HepG2 (cell line): ENCODE measurements around the gene PRRT2. TPM values are rescaled to one million over a fixed set of nuclear protein-coding genes. Genes with fewer than 3 reads are reported as not detected.
A peak's percentile ranks its signal among the peaks of the same experiment; 100 is the strongest.

Experiments used
- CBX5 ChIP-seq: sonication (generic); formaldehyde crosslinking; IDR thresholded peaks from 2 replicates; pipeline ENCODE4 v1.4.0; 2020; ENCODE audit warnings: missing genetic modification reagents, borderline replicate concordance
- FOXA1 ChIP-seq, 2 experiments: fragments of 450-650 bp in 1 of 2; sonication (generic) in 1 of 2; formaldehyde crosslinking in 1 of 2; IDR thresholded peaks; 2 replicates each; pipeline versions ENCODE4 v1.4.0 to v1.6.1; 2016 to 2020; ENCODE audit warnings: missing genetic modification reagents in 1 of 2
- FOXA3 ChIP-seq: IDR thresholded peaks from 2 replicates; pipeline ENCODE4 v1.6.1; 2016; ENCODE audit warnings: missing genetic modification reagents, missing compliant biosample characterization
- GPN1 ChIP-seq: sonication (generic); formaldehyde crosslinking; IDR thresholded peaks from 2 replicates; pipeline ENCODE4 v1.5.1; 2020; ENCODE audit warnings: missing genetic modification reagents, borderline replicate concordance
- MEF2D ChIP-seq: sonication (generic); formaldehyde crosslinking; IDR thresholded peaks from 2 replicates; pipeline ENCODE4 v1.5.1; 2020; ENCODE audit warnings: mild to moderate bottlenecking, missing genetic modification reagents
- PTBP1 ChIP-seq: fragments of 200-400 bp; formaldehyde crosslinking; IDR thresholded peaks from 2 replicates; pipeline ENCODE4 v1.6.1; 2018; ENCODE audit warnings: low read length, low read depth; ENCODE audit not compliant: poor library complexity, severe bottlenecking
- RBFOX2 ChIP-seq: fragments of 200-400 bp; formaldehyde crosslinking; IDR thresholded peaks from 2 replicates; pipeline ENCODE4 v1.6.1; 2017; ENCODE audit warnings: low read depth, mild to moderate bottlenecking, low read length
- TBX2 ChIP-seq: sonication (generic); formaldehyde crosslinking; IDR thresholded peaks from 2 replicates; pipeline ENCODE4 v1.5.0; 2020; ENCODE audit warnings: missing genetic modification reagents, mild to moderate bottlenecking, borderline replicate concordance
- ZBTB3 ChIP-seq: sonication (generic); formaldehyde crosslinking; IDR thresholded peaks from 2 replicates; pipeline ENCODE4 v1.4.0; 2020; ENCODE audit warnings: low read depth, mild to moderate bottlenecking, moderate library complexity, missing genetic modification reagents, borderline replicate concordance
- ZIK1 ChIP-seq: sonication (generic); formaldehyde crosslinking; IDR thresholded peaks from 2 replicates; pipeline ENCODE4 v1.5.0; 2020; ENCODE audit warnings: mild to moderate bottlenecking, low read depth, missing genetic modification reagents, borderline replicate concordance
- ZNF30 ChIP-seq: sonication (generic); formaldehyde crosslinking; IDR thresholded peaks from 2 replicates; pipeline ENCODE4 v1.5.0; 2020; ENCODE audit warnings: mild to moderate bottlenecking, missing genetic modification reagents
- ZNF432 ChIP-seq: sonication (generic); formaldehyde crosslinking; IDR thresholded peaks from 2 replicates; pipeline ENCODE4 v1.5.0; 2020; ENCODE audit warnings: missing genetic modification reagents, mild to moderate bottlenecking, borderline replicate concordance
- ZNF510 ChIP-seq: sonication (generic); formaldehyde crosslinking; IDR thresholded peaks from 2 replicates; pipeline ENCODE4 v1.4.0; 2020; ENCODE audit warnings: low read depth, mild to moderate bottlenecking, missing genetic modification reagents
- ZNF567 ChIP-seq: sonication (generic); formaldehyde crosslinking; IDR thresholded peaks from 2 replicates; pipeline ENCODE4 v1.8.1; 2023; ENCODE audit warnings: mild to moderate bottlenecking, missing genetic modification reagents, borderline replicate concordance
- ZNF644 ChIP-seq: IDR thresholded peaks from 2 replicates; pipeline ENCODE4 v1.6.1; 2016; ENCODE audit warnings: low read depth
- ZNF674 ChIP-seq: sonication (generic); formaldehyde crosslinking; IDR thresholded peaks from 2 replicates; pipeline ENCODE4 v1.5.0; 2020; ENCODE audit warnings: low read depth, mild to moderate bottlenecking, missing genetic modification reagents
- ZNF75D ChIP-seq: sonication (generic); formaldehyde crosslinking; IDR thresholded peaks from 2 replicates; pipeline ENCODE4 v1.8.1; 2023; ENCODE audit warnings: missing genetic modification reagents, mild to moderate bottlenecking, borderline replicate concordance
- ZNF839 ChIP-seq: sonication (generic); formaldehyde crosslinking; IDR thresholded peaks from 2 replicates; pipeline ENCODE4 v1.4.0; 2020; ENCODE audit warnings: missing genetic modification reagents, mild to moderate bottlenecking, borderline replicate concordance
- polyA plus RNA-seq, 8 experiments: library from polyadenylated mRNA; depleted of rRNA in 3 of 8; stranded (reverse) in 7 of 8; unstranded in 1 of 8; fragments of >200 nt; fragmentation: Illumina TruSeq in 4 of 8; extraction: Trizol in 4 of 8; gene quantifications; 2 replicates each; pipeline versions ENCODE4 v1.2.1 to v1.2.3, GENCODE V29; 2011 to 2016; ENCODE audit warnings: low read depth in 4 of 8, missing spikeins in 1 of 8, mixed read lengths in 1 of 8; ENCODE audit not compliant: insufficient read depth in 1 of 8
- total RNA-seq, 5 experiments: library from RNA; depleted of rRNA; stranded (reverse); fragments of >200 nt; fragmentation: Illumina TruSeq; extraction: Trizol; gene quantifications; 2 replicates each; pipeline ENCODE4 v1.2.3, GENCODE V29; 2016; ENCODE audit warnings: low read depth in 1 of 5
- TF ChIP-seq, protein P1 (sequence below), 2 experiments: sonication (generic) in 1 of 2; formaldehyde crosslinking in 1 of 2; IDR thresholded peaks; 2 replicates each; pipeline versions ENCODE4 v1.4.0 to v1.6.1; 2016 to 2020; ENCODE audit warnings: borderline replicate concordance in 1 of 2, low read depth in 1 of 2, mild to moderate bottlenecking in 1 of 2, missing genetic modification reagents in 1 of 2
- TF ChIP-seq, protein P2 (sequence below): IDR thresholded peaks from 2 replicates; pipeline ENCODE4 v1.6.1; 2016; ENCODE audit warnings: control low read depth
- TF ChIP-seq, protein P3 (sequence below): sonication (generic); formaldehyde crosslinking; conservative IDR thresholded peaks from 2 replicates; pipeline ENCODE4 v1.4.0; 2020; ENCODE audit warnings: missing genetic modification reagents

PRRT2 gene
- total and polyA plus RNA-seq, 2 of the 13 experiments (the other 11 are each of a cell fraction or from before 2014, with no cell fraction given), result 0.51 to 1.1 TPM

DNA sequence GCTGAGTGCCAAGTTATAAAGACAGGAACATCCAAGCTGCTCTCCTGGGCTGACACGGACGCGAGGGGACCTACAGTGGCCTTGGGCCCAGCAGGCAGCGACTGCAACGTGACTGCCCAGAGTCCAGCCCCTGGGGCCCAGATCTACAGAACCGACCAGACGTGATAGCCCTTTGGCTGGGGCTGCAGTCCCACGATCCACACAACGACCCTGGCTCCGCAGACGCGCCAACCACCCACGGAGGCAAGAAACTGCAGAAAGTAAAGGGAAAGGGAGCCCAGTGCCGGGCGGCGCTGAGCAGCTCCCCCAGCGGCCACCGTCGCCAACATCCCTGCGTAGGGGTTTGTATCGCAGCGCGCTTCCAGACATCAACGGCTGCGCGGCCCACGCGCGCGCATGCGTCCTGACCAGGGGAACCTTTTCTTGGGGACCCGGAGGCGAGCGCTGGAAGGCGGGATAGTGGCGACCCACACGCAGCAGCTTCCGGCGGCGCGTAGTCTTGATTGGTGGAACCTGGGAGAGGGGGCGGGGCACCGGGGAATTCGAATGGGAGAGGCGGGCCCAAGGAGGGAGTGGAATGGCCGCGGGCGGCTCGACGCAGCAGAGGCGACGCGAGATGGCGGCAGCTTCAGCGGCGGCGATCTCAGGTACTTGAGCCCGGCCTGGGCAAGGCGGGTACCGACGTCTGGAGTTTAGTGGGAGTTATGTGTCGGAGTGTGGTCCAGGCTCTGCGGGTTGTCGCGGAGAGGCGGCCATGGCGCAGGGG lies 21.6 kb upstream of the PRRT2 start, which contains the start of gene KIF22 (continued):
- TF ChIP-seq, protein P1, sequence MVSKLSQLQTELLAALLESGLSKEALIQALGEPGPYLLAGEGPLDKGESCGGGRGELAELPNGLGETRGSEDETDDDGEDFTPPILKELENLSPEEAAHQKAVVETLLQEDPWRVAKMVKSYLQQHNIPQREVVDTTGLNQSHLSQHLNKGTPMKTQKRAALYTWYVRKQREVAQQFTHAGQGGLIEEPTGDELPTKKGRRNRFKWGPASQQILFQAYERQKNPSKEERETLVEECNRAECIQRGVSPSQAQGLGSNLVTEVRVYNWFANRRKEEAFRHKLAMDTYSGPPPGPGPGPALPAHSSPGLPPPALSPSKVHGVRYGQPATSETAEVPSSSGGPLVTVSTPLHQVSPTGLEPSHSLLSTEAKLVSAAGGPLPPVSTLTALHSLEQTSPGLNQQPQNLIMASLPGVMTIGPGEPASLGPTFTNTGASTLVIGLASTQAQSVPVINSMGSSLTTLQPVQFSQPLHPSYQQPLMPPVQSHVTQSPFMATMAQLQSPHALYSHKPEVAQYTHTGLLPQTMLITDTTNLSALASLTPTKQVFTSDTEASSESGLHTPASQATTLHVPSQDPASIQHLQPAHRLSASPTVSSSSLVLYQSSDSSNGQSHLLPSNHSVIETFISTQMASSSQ (IDR thresholded peaks at IDR 0.05; ENCODE audit: low read depth), result no peak
- TF ChIP-seq, protein P1 (CRISPR knock-in tag; IDR thresholded peaks at IDR 0.05; ENCODE audit: borderline replicate concordance), result peak; percentile 60
- TF ChIP-seq TBX2 (CRISPR knock-in tag) (peak; percentile 93), FOXA3 (CRISPR knock-in tag) (peak; percentile 66), ZNF510 (CRISPR knock-in tag) (0 out of 2 replicates have a peak, but pooled peaks have one; percentile 50), ZNF644 (CRISPR knock-in tag) (no peak), ZIK1 (CRISPR knock-in tag) (peak; percentile 75), GPN1 (CRISPR knock-in tag) (no peak; the same call in 1 of the 2 replicates), ZNF432 (CRISPR knock-in tag) (no peak), ZNF674 (no peak), CBX5 (peak; percentile 89; the same call in 1 of the 2 replicates), FOXA1 (IDR thresholded peaks at IDR 0.05) (no peak), FOXA1 (CRISPR knock-in tag; IDR thresholded peaks at IDR 0.05) (peak; percentile 1; the same call in 1 of the 2 replicates), PTBP1 (no peak), MEF2D (CRISPR knock-in tag) (peak; percentile 95), ZNF30 (CRISPR knock-in tag) (peak; percentile 64; the same call in 1 of the 2 replicates), ZBTB3 (CRISPR knock-in tag) (0 out of 2 replicates have a peak, but pooled peaks have one; percentile 77), RBFOX2 (peak; percentile 97), ZNF839 (CRISPR knock-in tag) (peak; percentile 98), ZNF567 (CRISPR knock-in tag) (peak; percentile 90; the same call in 1 of the 2 replicates), ZNF75D (CRISPR knock-in tag) (no peak)
- TF ChIP-seq, protein P2, sequence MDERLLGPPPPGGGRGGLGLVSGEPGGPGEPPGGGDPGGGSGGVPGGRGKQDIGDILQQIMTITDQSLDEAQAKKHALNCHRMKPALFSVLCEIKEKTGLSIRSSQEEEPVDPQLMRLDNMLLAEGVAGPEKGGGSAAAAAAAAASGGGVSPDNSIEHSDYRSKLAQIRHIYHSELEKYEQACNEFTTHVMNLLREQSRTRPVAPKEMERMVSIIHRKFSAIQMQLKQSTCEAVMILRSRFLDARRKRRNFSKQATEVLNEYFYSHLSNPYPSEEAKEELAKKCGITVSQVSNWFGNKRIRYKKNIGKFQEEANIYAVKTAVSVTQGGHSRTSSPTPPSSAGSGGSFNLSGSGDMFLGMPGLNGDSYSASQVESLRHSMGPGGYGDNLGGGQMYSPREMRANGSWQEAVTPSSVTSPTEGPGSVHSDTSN (CRISPR knock-in tag), result no peak
- TF ChIP-seq, protein P3, sequence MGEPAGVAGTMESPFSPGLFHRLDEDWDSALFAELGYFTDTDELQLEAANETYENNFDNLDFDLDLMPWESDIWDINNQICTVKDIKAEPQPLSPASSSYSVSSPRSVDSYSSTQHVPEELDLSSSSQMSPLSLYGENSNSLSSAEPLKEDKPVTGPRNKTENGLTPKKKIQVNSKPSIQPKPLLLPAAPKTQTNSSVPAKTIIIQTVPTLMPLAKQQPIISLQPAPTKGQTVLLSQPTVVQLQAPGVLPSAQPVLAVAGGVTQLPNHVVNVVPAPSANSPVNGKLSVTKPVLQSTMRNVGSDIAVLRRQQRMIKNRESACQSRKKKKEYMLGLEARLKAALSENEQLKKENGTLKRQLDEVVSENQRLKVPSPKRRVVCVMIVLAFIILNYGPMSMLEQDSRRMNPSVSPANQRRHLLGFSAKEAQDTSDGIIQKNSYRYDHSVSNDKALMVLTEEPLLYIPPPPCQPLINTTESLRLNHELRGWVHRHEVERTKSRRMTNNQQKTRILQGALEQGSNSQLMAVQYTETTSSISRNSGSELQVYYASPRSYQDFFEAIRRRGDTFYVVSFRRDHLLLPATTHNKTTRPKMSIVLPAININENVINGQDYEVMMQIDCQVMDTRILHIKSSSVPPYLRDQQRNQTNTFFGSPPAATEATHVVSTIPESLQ (CRISPR knock-in tag), result peak; percentile 79; the same call in 1 of the 2 replicates
